Transverse colon (tissue), 4 donors: ENCODE measurements around the gene TMEM132D. TPM values are rescaled to one million over a fixed set of nuclear protein-coding genes. Genes with fewer than 3 reads are reported as not detected.

Source experiments
- DNase-seq: peaks from one replicate; pipeline ENCODE4 v3.0.0-alpha.2; 2019
- H3K27ac ChIP-seq, 4 donors: fragments of 200-600 bp; sonication (generic); 2 replicates each; pipeline ENCODE4 v1.5.1; 2016 to 2018; ENCODE audit warnings: inconsistent platforms in 4 of 4
- H3K27me3 ChIP-seq: fragments of 200-600 bp; sonication (generic); 2 replicates; pipeline ENCODE4 v1.5.1; 2017; ENCODE audit warnings: inconsistent platforms
- H3K36me3 ChIP-seq, 4 donors: fragments of 200-600 bp; sonication (generic); 2 replicates each; pipeline ENCODE4 v1.5.1; 2017 to 2019; ENCODE audit warnings: inconsistent platforms in 4 of 4
- H3K4me1 ChIP-seq, 4 donors: fragments of 200-600 bp; sonication (generic); 2 replicates each; pipeline ENCODE4 v1.5.1; 2017 to 2020; ENCODE audit warnings: inconsistent platforms in 4 of 4
- H3K4me3 ChIP-seq, 4 donors: fragments of 200-600 bp; sonication (generic); 1 replicate in 1 of 4; 2 replicates in 3 of 4; pipeline versions ENCODE4 v1.5.1 to v1.6.1; 2017 to 2019; ENCODE audit warnings: inconsistent platforms in 4 of 4
- H3K9me3 ChIP-seq, 2 donors: fragments of 200-600 bp; sonication (generic); 2 replicates each; pipeline ENCODE4 v1.5.1; 2017 to 2019; ENCODE audit warnings: inconsistent platforms in 2 of 2
- EP300 ChIP-seq: sonication (generic); formaldehyde crosslinking; IDR thresholded peaks from one replicate; pipeline ENCODE4 v1.6.1; 2017; ENCODE audit warnings: antibody characterized with exemption, low read depth
- POLR2A ChIP-seq: fragments of 450-650 bp; IDR thresholded peaks from one replicate; pipeline ENCODE4 v1.6.1; 2016; ENCODE audit warnings: antibody characterized with exemption, mild to moderate bottlenecking, moderate library complexity
- POLR2AphosphoS5 ChIP-seq, 3 donors: sonication (generic); formaldehyde crosslinking; IDR thresholded peaks; one replicate each; pipeline ENCODE4 v1.6.1; 2016; ENCODE audit warnings: antibody characterized with exemption in 3 of 3
- WGBS, 2 donors: methylation state at CpG; one replicate each; pipeline ENCODE4 v1.1.5; 2018; ENCODE audit warnings: low coverage in 1 of 2; 5-methylcytosine and 5-hydroxymethylcytosine counted together
- in situ Hi-C, 4 donors: fragments of 200-750 bp; cut with MboI; loops; one replicate each; pipeline versions ENCODE4 v1.15.0 to v1.15.1; 2017; ENCODE audit warnings: low sequenced_read_pairs in 3 of 4, low pct_ligation_motif_present in 1 of 4, low pct_unique_long_range_greater_than_20kb in 1 of 4
- intact Hi-C: fragments of 100-400 bp; cut with DNase I; formaldehyde crosslinking; loops from one replicate; pipeline ENCODE4 v1.15.1; 2023; ENCODE audit warnings: low total_unique reads
- total RNA-seq, 4 donors: library from RNA; depleted of rRNA; stranded (reverse); fragments of >200 nt; gene quantifications; one replicate each; pipeline ENCODE4 v1.1.0, GENCODE V29; 2016
- TF ChIP-seq, protein P1 (sequence below), 5 experiments: fragments of 200-600 bp in 3 of 5; fragments of 450-650 bp in 2 of 5; sonication (generic) in 3 of 5; IDR thresholded peaks; 1 replicate in 2 of 5; 2 replicates in 3 of 5; pipeline ENCODE4 v1.5.1; 2016 to 2017; ENCODE audit warnings: antibody characterized with exemption in 5 of 5, inconsistent platforms in 3 of 5, mild to moderate bottlenecking in 2 of 5, moderate library complexity in 1 of 5

TMEM132D gene
- total RNA-seq, 4 donors from 2014 or later = 0.48 to 0.55 TPM; not detected in 2

DNA sequence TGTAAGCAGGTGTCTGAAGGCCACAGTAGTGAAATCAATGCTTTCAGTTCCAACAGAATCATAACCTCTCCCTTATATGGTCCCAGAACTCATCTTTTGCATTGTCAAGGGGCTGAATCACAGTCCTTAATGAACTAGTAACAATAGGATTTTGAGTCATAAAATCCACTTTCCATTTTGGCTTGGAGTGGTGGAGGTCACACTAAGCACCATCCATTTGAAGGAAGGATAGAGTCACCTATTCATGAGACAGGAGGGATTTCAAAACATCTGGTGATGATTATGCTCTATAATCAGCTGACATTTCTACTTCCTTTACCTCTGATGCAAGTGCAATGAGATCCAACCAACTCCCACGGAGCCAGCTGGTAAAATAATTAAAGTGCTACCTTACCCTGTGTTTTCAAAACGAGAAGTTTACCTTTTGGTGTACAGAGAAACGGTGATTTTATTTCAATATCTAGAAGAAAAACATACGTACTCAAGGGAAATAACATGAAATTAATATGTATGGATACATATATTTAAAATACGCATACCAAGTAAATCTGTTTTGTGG lies 59.1 kb downstream of the TMEM132D start:
- TF ChIP-seq EP300 (no peak), POLR2A (no peak), POLR2AphosphoS5 (IDR thresholded peaks at IDR 0.05) (no peak)
- TF ChIP-seq, protein P1, sequence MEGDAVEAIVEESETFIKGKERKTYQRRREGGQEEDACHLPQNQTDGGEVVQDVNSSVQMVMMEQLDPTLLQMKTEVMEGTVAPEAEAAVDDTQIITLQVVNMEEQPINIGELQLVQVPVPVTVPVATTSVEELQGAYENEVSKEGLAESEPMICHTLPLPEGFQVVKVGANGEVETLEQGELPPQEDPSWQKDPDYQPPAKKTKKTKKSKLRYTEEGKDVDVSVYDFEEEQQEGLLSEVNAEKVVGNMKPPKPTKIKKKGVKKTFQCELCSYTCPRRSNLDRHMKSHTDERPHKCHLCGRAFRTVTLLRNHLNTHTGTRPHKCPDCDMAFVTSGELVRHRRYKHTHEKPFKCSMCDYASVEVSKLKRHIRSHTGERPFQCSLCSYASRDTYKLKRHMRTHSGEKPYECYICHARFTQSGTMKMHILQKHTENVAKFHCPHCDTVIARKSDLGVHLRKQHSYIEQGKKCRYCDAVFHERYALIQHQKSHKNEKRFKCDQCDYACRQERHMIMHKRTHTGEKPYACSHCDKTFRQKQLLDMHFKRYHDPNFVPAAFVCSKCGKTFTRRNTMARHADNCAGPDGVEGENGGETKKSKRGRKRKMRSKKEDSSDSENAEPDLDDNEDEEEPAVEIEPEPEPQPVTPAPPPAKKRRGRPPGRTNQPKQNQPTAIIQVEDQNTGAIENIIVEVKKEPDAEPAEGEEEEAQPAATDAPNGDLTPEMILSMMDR (IDR thresholded peaks at IDR 0.05) = no peak
- intact Hi-C loops = no loop called here
- no peaks in the 10 kb centered on the region for H3K27me3 ChIP-seq
- in situ Hi-C loops = no loop called here
- H3K9me3 ChIP-seq = no peaks in the 10 kb centered on the region
- no peak overlapping the region for H3K4me3 ChIP-seq
- no peaks in the 10 kb centered on the region for H3K36me3 ChIP-seq
- no peak for DNase-seq
- no peaks in the 10 kb centered on the region for H3K4me1 ChIP-seq
- 69 to 82% methylated on average over 5 of the region's 5 CpGs for WGBS, 2 donors
- H3K27ac ChIP-seq = no peak overlapping the region

DNA sequence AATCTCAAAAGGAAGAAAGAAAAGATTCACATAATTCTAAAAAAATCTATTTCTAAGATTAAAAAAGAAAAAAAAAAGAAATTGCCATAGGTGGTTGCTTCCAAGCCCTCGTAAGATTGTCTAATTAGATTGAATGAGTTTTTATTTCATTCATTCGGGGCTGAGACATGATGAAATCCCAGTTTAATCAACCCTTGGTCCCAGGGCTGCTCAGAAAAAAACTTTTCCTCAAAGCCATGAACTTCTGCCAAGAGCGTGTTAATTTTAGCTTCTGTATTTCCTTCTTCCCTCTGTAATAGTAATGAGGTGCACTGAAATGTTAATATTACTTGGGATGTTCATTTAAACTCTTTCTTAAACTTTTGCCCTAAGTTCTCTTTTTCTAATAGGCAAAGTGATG lies 62.6 kb downstream of the TMEM132D start:
- in situ Hi-C loops = no loop called here

DNA sequence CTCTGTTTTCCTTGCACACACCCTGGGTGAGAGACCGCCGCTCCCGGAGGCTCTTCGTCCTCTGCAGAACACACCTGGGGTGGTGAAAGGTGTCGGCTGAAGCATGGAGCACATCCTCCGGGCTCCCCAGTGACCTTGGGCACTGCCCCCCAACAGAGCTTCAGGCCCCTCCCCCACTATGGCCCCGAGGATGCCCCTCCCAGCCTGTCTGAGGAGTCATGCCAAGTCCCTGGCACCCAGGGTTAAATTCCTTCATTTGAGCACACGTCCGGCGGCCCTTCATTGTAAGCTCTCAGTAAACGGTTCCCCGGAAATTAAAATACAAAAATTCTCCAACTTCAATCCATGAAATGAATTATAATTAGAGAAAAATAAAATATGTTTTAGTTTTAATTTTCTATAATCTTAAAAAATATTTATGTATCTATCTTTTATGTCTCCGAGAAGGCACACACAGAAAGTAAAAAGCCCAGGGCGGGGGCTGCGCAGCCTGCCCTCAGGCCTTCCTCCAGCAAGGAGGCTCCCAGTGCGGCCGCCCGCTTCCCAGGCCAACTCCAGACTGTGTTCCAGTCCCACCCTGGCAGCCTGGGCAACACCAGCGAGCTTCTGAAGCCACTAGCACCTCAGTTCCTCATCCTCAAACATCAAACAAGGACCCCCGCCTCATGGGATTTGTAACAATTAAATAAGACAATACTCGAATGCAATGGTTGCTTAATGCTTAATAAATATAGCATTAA lies 63.5 kb downstream of the TMEM132D start:
- Histone ChIP-seq H3K36me3 (no peaks in the 10 kb centered on the region), H3K9me3 (no peaks in the 10 kb centered on the region), H3K27ac (no peak overlapping the region), H3K4me1 (no peaks in the 10 kb centered on the region), H3K27me3 (no peaks in the 10 kb centered on the region), H3K4me3 (no peak overlapping the region)
- TF ChIP-seq, protein P1 (IDR thresholded peaks at IDR 0.05) = no peak
- TF ChIP-seq POLR2AphosphoS5 (IDR thresholded peaks at IDR 0.05) (no peak), EP300 (no peak), POLR2A (no peak)
- 70 to 76% methylated on average over 13 to 21 of the region's 21 CpGs for WGBS, 2 donors
- in situ Hi-C loops (no loop called here), intact Hi-C loops (no loop called here)
- no peak for DNase-seq

More for the DNA sequence above, 62.6 kb downstream of the TMEM132D start:
- no peak for TF ChIP-seq POLR2AphosphoS5 (IDR thresholded peaks at IDR 0.05)
- TF ChIP-seq, protein P1 (IDR thresholded peaks at IDR 0.05) = no peak
- TF ChIP-seq EP300 = no peak
- TF ChIP-seq POLR2A = no peak
- DNase-seq = no peak
- intact Hi-C loops = no loop called here
- no peak overlapping the region for H3K27ac ChIP-seq
- H3K4me1 ChIP-seq = no peaks in the 10 kb centered on the region
- no peaks in the 10 kb centered on the region for H3K36me3 ChIP-seq
- no peaks in the 10 kb centered on the region for H3K9me3 ChIP-seq
- no peaks in the 10 kb centered on the region for H3K27me3 ChIP-seq
- 44 to 52% methylated on average over 3 of the region's 3 CpGs for WGBS, 2 donors
- no peak overlapping the region for H3K4me3 ChIP-seq

DNA sequence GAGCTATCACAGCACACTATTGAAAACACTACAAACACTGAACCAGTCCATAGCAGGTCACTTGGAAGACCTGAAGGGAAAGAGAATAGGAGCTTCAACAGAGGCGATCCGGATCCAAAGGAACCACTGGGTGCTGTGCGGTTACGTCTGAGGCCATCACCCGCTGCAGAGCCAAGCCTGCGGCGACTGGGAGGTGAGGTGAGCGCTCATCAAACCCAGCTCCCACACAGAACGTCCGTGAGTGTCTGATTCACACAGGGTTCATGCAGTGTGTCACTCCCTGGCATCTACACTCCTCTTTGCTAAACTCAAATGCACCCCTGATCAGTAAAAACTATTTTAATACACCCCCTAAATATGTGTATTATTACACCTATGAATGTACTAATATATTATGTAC lies 64.1 kb downstream of the TMEM132D start:
- in situ Hi-C loops (no loop called here), intact Hi-C loops (no loop called here)
- 79 to 89% methylated on average over 10 of the region's 10 CpGs for WGBS, 2 donors
- H3K36me3 ChIP-seq = no peaks in the 10 kb centered on the region
- no peaks in the 10 kb centered on the region for H3K9me3 ChIP-seq
- no peak for TF ChIP-seq POLR2A
- no peak for TF ChIP-seq EP300
- TF ChIP-seq, protein P1 (IDR thresholded peaks at IDR 0.05) = no peak
- DNase-seq = no peak
- no peaks in the 10 kb centered on the region for H3K27me3 ChIP-seq
- H3K4me3 ChIP-seq = no peak overlapping the region
- no peaks in the 10 kb centered on the region for H3K4me1 ChIP-seq
- H3K27ac ChIP-seq = no peak overlapping the region
